Breast epithelium (tissue), 4 donors: Measurements from ENCODE around the gene L3MBTL2. TPM values are rescaled to one million over a fixed set of nuclear protein-coding genes. Genes with fewer than 3 reads are reported as not detected.

ENCODE experiments used
- DNase-seq, 2 donors: peaks; one replicate each; pipeline ENCODE4 v3.0.0-alpha.2; 2019; ENCODE audit warnings: low spot score in 2 of 2
- H3K27ac ChIP-seq, 2 donors: fragments of 200-600 bp; sonication (generic) in 1 of 2; one replicate each; pipeline ENCODE4 v1.5.1; 2016 to 2019; ENCODE audit warnings: mild to moderate bottlenecking in 1 of 2
- H3K27me3 ChIP-seq, 2 donors: fragments of 200-600 bp; sonication (generic) in 1 of 2; one replicate each; pipeline versions ENCODE4 v1.5.1 to v1.6.0; 2017 to 2019; ENCODE audit warnings: control low read depth in 1 of 2, mild to moderate bottlenecking in 1 of 2
- H3K36me3 ChIP-seq: fragments of 200-600 bp; one replicate; pipeline ENCODE4 v1.5.1; 2019
- H3K4me1 ChIP-seq, 2 donors: fragments of 200-600 bp; sonication (generic); one replicate each; pipeline ENCODE4 v1.5.1; 2016 to 2019; ENCODE audit warnings: control low read depth in 1 of 2
- H3K4me3 ChIP-seq, 3 donors: fragments of 200-600 bp; sonication (generic); 1 replicate in 2 of 3; 2 replicates in 1 of 3; pipeline ENCODE4 v1.5.1; 2016 to 2019; ENCODE audit warnings: mild to moderate bottlenecking in 3 of 3, moderate library complexity in 2 of 3
- H3K9me3 ChIP-seq, 2 donors: fragments of 200-600 bp; sonication (generic) in 1 of 2; one replicate each; pipeline ENCODE4 v1.5.1; 2016 to 2019; ENCODE audit warnings: control low read depth in 1 of 2
- CTCF ChIP-seq, 3 donors: fragments of 450-650 bp; IDR thresholded peaks; one replicate each; pipeline ENCODE4 v1.5.1; 2016 to 2017; ENCODE audit warnings: antibody characterized with exemption in 3 of 3, mild to moderate bottlenecking in 3 of 3, moderate library complexity in 3 of 3
- POLR2A ChIP-seq: fragments of 450-650 bp; IDR thresholded peaks from one replicate; pipeline ENCODE4 v1.6.1; 2016; ENCODE audit warnings: antibody characterized with exemption, mild to moderate bottlenecking, moderate library complexity
- POLR2AphosphoS5 ChIP-seq, 3 donors: sonication (generic); formaldehyde crosslinking; IDR thresholded peaks; one replicate each; pipeline ENCODE4 v1.6.1; 2017; ENCODE audit warnings: antibody characterized with exemption in 3 of 3
- intact Hi-C: fragments of 100-400 bp; cut with DNase I; formaldehyde crosslinking; loops from one replicate; pipeline ENCODE4 v1.15.1; 2023; ENCODE audit warnings: low total_unique reads
- total RNA-seq, 3 donors: library from RNA; depleted of rRNA; stranded (reverse); fragments of >200 nt; gene quantifications; one replicate each; pipeline ENCODE4 v1.1.0, GENCODE V29; 2016

The L3MBTL2 gene
- total RNA-seq, 3 donors from 2014 or later: 13.1 to 22.5 (median 17.0) TPM

- H3K4me3 ChIP-seq: no peak overlapping the region
- peak in 1 of 2 donors; percentile 84 for DNase-seq
- no peak overlapping the region for H3K27ac ChIP-seq
- H3K4me1 ChIP-seq: no peaks in the 10 kb centered on the region
- no peaks in the 10 kb centered on the region for H3K9me3 ChIP-seq
- no peaks in the 10 kb centered on the region for H3K36me3 ChIP-seq
- no peaks in the 10 kb centered on the region for H3K27me3 ChIP-seq
- no peak for TF ChIP-seq CTCF (IDR thresholded peaks at IDR 0.05)
- TF ChIP-seq POLR2A: no peak
- TF ChIP-seq POLR2AphosphoS5 (IDR thresholded peaks at IDR 0.05): no peak
- intact Hi-C loops: no loop called here
Measured at GRCh38 chr22:41280065-41280464, 75.0 kb downstream of the L3MBTL2 start.

GRCh38 chr22:41280854-41281253, 75.7 kb downstream of the L3MBTL2 start:
- H3K27ac ChIP-seq: peak overlapping the region in 1 of 2 donors; percentile 3
- H3K4me1 ChIP-seq: no peaks in the 10 kb centered on the region
- H3K4me3 ChIP-seq: no peak overlapping the region
- no peaks in the 10 kb centered on the region for H3K36me3 ChIP-seq
- intact Hi-C loops: no loop called here
- TF ChIP-seq CTCF (IDR thresholded peaks at IDR 0.05) (no peak), POLR2A (no peak), POLR2AphosphoS5 (IDR thresholded peaks at IDR 0.05) (no peak)
- DNase-seq: no peak
- no peaks in the 10 kb centered on the region for H3K9me3 ChIP-seq
- H3K27me3 ChIP-seq: no peaks in the 10 kb centered on the region

Other genes with a start within 250 kb of the L3MBTL2 start
- 100 to 1,000 TPM in 1 of 3 donors, 10 to 100 TPM in 2; 50.5 to 118 (median 56.2) TPM for gene EP300, start 112.7 kb upstream of the L3MBTL2 start, total RNA-seq
- gene CHADL, start 35.6 kb downstream of the L3MBTL2 start, total RNA-seq: 1 to 10 TPM; 1.3 to 3.7 (median 1.4) TPM
- 10 to 100 TPM; 29.8 to 54.1 (median 51.2) TPM for gene RANGAP1, start 80.9 kb downstream of the L3MBTL2 start, total RNA-seq
- 10 to 100 TPM; 24.0 to 33.1 (median 32.2) TPM for gene ZC3H7B, start 96.2 kb downstream of the L3MBTL2 start, total RNA-seq
- 10 to 100 TPM in 2 of 3 donors, 1 to 10 TPM in 1; 8.8 to 26.6 (median 15.7) TPM for gene TEF, start 176.6 kb downstream of the L3MBTL2 start, total RNA-seq
- 10 to 100 TPM; 28.8 to 61.9 (median 45.8) TPM for gene TOB2, start 241.5 kb downstream of the L3MBTL2 start, total RNA-seq